ENCODE results near the gene KRT7.

KRT7 gene

GRCh38 chr12:52232674-52233461 lies at the start of gene KRT7:
Gene KRT7, plus strand, starts transcription at chr12:52233243. Its CDS starts 54 bp downstream, at chr12:52233297.
- DNase-seq (ENCODE audit: low spot score) = no peak

- DNase-seq (ENCODE audit: low spot score) = no peak
Observed at GRCh38 chr12:52183544-52183910, 49.5 kb upstream of the KRT7 start.

GRCh38 chr12:52183971-52184370 lies 49.1 kb upstream of the KRT7 start:
- no peak for DNase-seq (ENCODE audit: low spot score)

- no peak for DNase-seq (ENCODE audit: low spot score)
Observed at GRCh38 chr12:52184813-52185212, 48.2 kb upstream of the KRT7 start.

- DNase-seq (ENCODE audit: low spot score) = no peak
Observed at GRCh38 chr12:52185400-52185967, 47.6 kb upstream of the KRT7 start.

GRCh38 chr12:52186118-52186840 lies 46.8 kb upstream of the KRT7 start:
- peak; percentile 66 for DNase-seq (ENCODE audit: low spot score)

GRCh38 chr12:52187206-52187605 lies 45.8 kb upstream of the KRT7 start:
- no peak for DNase-seq (ENCODE audit: low spot score)

- no peak for DNase-seq (ENCODE audit: low spot score)
Observed at GRCh38 chr12:52187640-52188039, 45.4 kb upstream of the KRT7 start.

- DNase-seq (ENCODE audit: low spot score) = no peak
Observed at GRCh38 chr12:52188658-52189057, 44.4 kb upstream of the KRT7 start.

GRCh38 chr12:52189376-52190174 lies 43.5 kb upstream of the KRT7 start:
- no peak for DNase-seq (ENCODE audit: low spot score)

GRCh38 chr12:52190860-52191729 lies 41.9 kb upstream of the KRT7 start:
- DNase-seq (ENCODE audit: low spot score) = no peak

GRCh38 chr12:52191841-52192791 lies 40.9 kb upstream of the KRT7 start, which contains the start of gene KRT80:
Gene KRT80, minus strand, starts transcription at chr12:52192014. Its CDS starts 112 bp downstream, at chr12:52191902.
- DNase-seq (ENCODE audit: low spot score) = peak; percentile 97

- DNase-seq (ENCODE audit: low spot score) = no peak
Observed at GRCh38 chr12:52193532-52193931, 39.5 kb upstream of the KRT7 start.

- DNase-seq (ENCODE audit: low spot score) = no peak
Observed at GRCh38 chr12:52193991-52194390, 39.1 kb upstream of the KRT7 start.

GRCh38 chr12:52195065-52195730 lies 37.8 kb upstream of the KRT7 start:
- no peak for DNase-seq (ENCODE audit: low spot score)

GRCh38 chr12:52197371-52198231 lies 35.4 kb upstream of the KRT7 start:
- DNase-seq (ENCODE audit: low spot score) = no peak

GRCh38 chr12:52198454-52199215 lies 34.4 kb upstream of the KRT7 start:
- DNase-seq (ENCODE audit: low spot score) = no peak

All from RKO (cell line).